H1 (cell line): ENCODE results near the gene POLR3H.

Source experiments
- CTCF ChIP-seq, 3 experiments: IDR thresholded peaks; 1 replicate in 2 of 3; 2 replicates in 1 of 3; pipeline versions ENCODE4 v1.5.1 to v1.6.1; 2011; ENCODE audit warnings: low read length in 3 of 3, mild to moderate bottlenecking in 3 of 3, inconsistent platforms in 2 of 3, low read depth in 1 of 3, moderate library complexity in 1 of 3; ENCODE audit not compliant: insufficient read depth in 1 of 3; ENCODE audit errors: control extremely low read depth in 1 of 3
- EP300 ChIP-seq, 2 experiments: IDR thresholded peaks; 1 replicate in 1 of 2; 2 replicates in 1 of 2; pipeline ENCODE4 v1.6.1; 2011 to 2012; ENCODE audit warnings: low read depth in 2 of 2, low read length in 2 of 2, mild to moderate bottlenecking in 2 of 2, borderline replicate concordance in 1 of 2, inconsistent platforms in 1 of 2, moderate library complexity in 1 of 2
- GABPA ChIP-seq: IDR thresholded peaks from 2 replicates; pipeline ENCODE4 v1.6.1; 2011; ENCODE audit warnings: mild to moderate bottlenecking, low read length, moderate library complexity, borderline replicate concordance; ENCODE audit not compliant: insufficient read depth
- POLR2A ChIP-seq, 2 experiments: IDR thresholded peaks; 1 replicate in 1 of 2; 2 replicates in 1 of 2; pipeline ENCODE4 v1.6.1; 2011; ENCODE audit warnings: low read depth in 2 of 2, low read length in 2 of 2, mild to moderate bottlenecking in 2 of 2; ENCODE audit errors: control extremely low read depth in 1 of 2
- POLR2AphosphoS5 ChIP-seq: IDR thresholded peaks from 2 replicates; pipeline ENCODE4 v1.6.1; 2011; ENCODE audit warnings: low read depth, low read length
- RFX5 ChIP-seq: IDR thresholded peaks from 2 replicates; pipeline ENCODE4 v1.6.1; 2011; ENCODE audit warnings: low read depth, low read length, improper control_type of control experiment, borderline replicate concordance
- SP1 ChIP-seq: IDR thresholded peaks from 2 replicates; pipeline ENCODE4 v1.6.1; 2011; ENCODE audit warnings: low read depth, low read length

GRCh38 chr22:41563051-41563711, 18.9 kb upstream of the POLR3H start:
- no peak for TF ChIP-seq POLR2AphosphoS5
- no peak for TF ChIP-seq EP300 (IDR thresholded peaks at IDR 0.05; ENCODE audit: borderline replicate concordance in 1 of 2, low read depth in 2 of 2, low read length in 2 of 2)
- no peak for TF ChIP-seq POLR2A (IDR thresholded peaks at IDR 0.05; ENCODE audit: control extremely low read depth in 1 of 2, low read depth in 2 of 2, low read length in 2 of 2)
- TF ChIP-seq RFX5, result no peak
- no peak for TF ChIP-seq GABPA
- TF ChIP-seq SP1, result no peak
- no peak for TF ChIP-seq CTCF (IDR thresholded peaks at IDR 0.05; ENCODE audit: control extremely low read depth in 1 of 3, insufficient read depth in 1 of 3, low read depth in 1 of 3, low read length in 3 of 3)
